Thymus (tissue), 11 donors: ENCODE measurements around the gene EEIG2. TPM values are rescaled to one million over a fixed set of nuclear protein-coding genes. Genes with fewer than 3 reads are reported as not detected.

Source experiments
- DNase-seq, 9 donors: peaks; one replicate each; pipeline ENCODE4 v3.0.0-alpha.2; 2013; ENCODE audit warnings: low spot score in 9 of 9, low read depth in 6 of 9, missing footprints in 1 of 9
- H3K27ac ChIP-seq, 2 donors: one replicate each; pipeline ENCODE4 v1.5.1; 2013; ENCODE audit warnings: control low read depth in 1 of 2, low read depth in 1 of 2, low read length in 1 of 2, mild to moderate bottlenecking in 1 of 2, moderate library complexity in 1 of 2
- H3K27me3 ChIP-seq, 2 donors: one replicate each; pipeline ENCODE4 v1.5.1; 2013; ENCODE audit warnings: low read length in 1 of 2; ENCODE audit not compliant: control insufficient read depth in 2 of 2, insufficient read depth in 1 of 2
- H3K36me3 ChIP-seq, 2 donors: one replicate each; pipeline ENCODE4 v1.5.1; 2013; ENCODE audit warnings: low read length in 1 of 2, mild to moderate bottlenecking in 1 of 2, moderate library complexity in 1 of 2; ENCODE audit not compliant: control insufficient read depth in 2 of 2, insufficient read depth in 2 of 2
- H3K4me1 ChIP-seq, 2 donors: one replicate each; pipeline ENCODE4 v1.5.1; 2013; ENCODE audit warnings: low read length in 2 of 2; ENCODE audit not compliant: control insufficient read depth in 2 of 2, insufficient read depth in 2 of 2
- H3K4me3 ChIP-seq, 2 donors: one replicate each; pipeline ENCODE4 v1.5.1; 2013; ENCODE audit warnings: low read length in 2 of 2, control low read depth in 1 of 2, mild to moderate bottlenecking in 1 of 2
- H3K9me3 ChIP-seq, 2 donors: one replicate each; pipeline ENCODE4 v1.5.1; 2013; ENCODE audit warnings: low read length in 1 of 2, mild to moderate bottlenecking in 1 of 2; ENCODE audit not compliant: control insufficient read depth in 2 of 2, insufficient read depth in 1 of 2
- WGBS: extraction: QIAGEN DNeasy Blood & Tissue Kit; methylation state at CpG from one replicate; pipeline ENCODE4 v1.1.7; 2013; 5-methylcytosine and 5-hydroxymethylcytosine counted together
- polyA plus RNA-seq: library from polyadenylated mRNA; stranded (reverse); fragments of 200-250 nt; gene quantifications from one replicate; pipeline ENCODE4 v1.2.3, GENCODE V29; 2013
- total RNA-seq: library from RNA; stranded (reverse); fragments of 120-200 nt; gene quantifications from one replicate; pipeline ENCODE4 v1.2.4, GENCODE V29; 2013
- donor health status: healthy.

The EEIG2 gene
- total and polyA plus RNA-seq, 2 donors: 11.2 to 12.5 TPM

GRCh38 chr1:108556066-108556465, 3.8 kb upstream of the EEIG2 start:
- peaks cover 5 to 12% of the 10 kb centered on the region in 2 donors for H3K4me1 ChIP-seq
- no peak for DNase-seq
- no peak overlapping the region for H3K27ac ChIP-seq
- no peaks in the 10 kb centered on the region for H3K36me3 ChIP-seq
- H3K27me3 ChIP-seq: no peaks in the 10 kb centered on the region
- no peak overlapping the region for H3K4me3 ChIP-seq
- no peaks in the 10 kb centered on the region for H3K9me3 ChIP-seq

GRCh38 chr1:108556499-108556898, 3.4 kb upstream of the EEIG2 start:
- Histone ChIP-seq H3K27me3 (no peaks in the 10 kb centered on the region), H3K9me3 (no peaks in the 10 kb centered on the region), H3K27ac (no peak overlapping the region), H3K36me3 (no peaks in the 10 kb centered on the region), H3K4me3 (no peak overlapping the region), H3K4me1 (peaks cover 6 to 15% of the 10 kb centered on the region in 2 donors)
- no peak for DNase-seq
- WGBS: 89% methylated on average over 4 of the region's 4 CpGs

GRCh38 chr1:108557296-108557695, 2.6 kb upstream of the EEIG2 start:
- Histone ChIP-seq H3K27ac (peak overlapping the region in 1 of 2 donors; percentile 43), H3K36me3 (no peaks in the 10 kb centered on the region), H3K4me1 (peaks cover 6 to 21% of the 10 kb centered on the region in 2 donors), H3K27me3 (no peaks in the 10 kb centered on the region), H3K9me3 (no peaks in the 10 kb centered on the region), H3K4me3 (no peak overlapping the region)
- peak in 1 of 9 donors; percentile 32 for DNase-seq

- Histone ChIP-seq H3K4me3 (peak overlapping the region; percentile 63 to 85), H3K27me3 (no peaks in the 10 kb centered on the region), H3K9me3 (no peaks in the 10 kb centered on the region), H3K27ac (peak overlapping the region; percentile 2 to 67), H3K36me3 (no peaks in the 10 kb centered on the region), H3K4me1 (peaks cover 6 to 21% of the 10 kb centered on the region in 2 donors)
- WGBS: 1% methylated on average over 59 of the region's 59 CpGs
- DNase-seq: peak in 4 of 9 donors; percentile 19 to 63 (median 40)
Observed at GRCh38 chr1:108560189-108560873, 431 bp downstream of the EEIG2 start.

- no peaks in the 10 kb centered on the region for H3K9me3 ChIP-seq
- H3K27me3 ChIP-seq: no peaks in the 10 kb centered on the region
- no peaks in the 10 kb centered on the region for H3K36me3 ChIP-seq
- peak in 3 of 9 donors; percentile 24 to 52 (median 32) for DNase-seq
- H3K4me1 ChIP-seq: peaks cover 6 to 21% of the 10 kb centered on the region in 2 donors
- peak overlapping the region; percentile 63 to 85 for H3K4me3 ChIP-seq
- 48% methylated on average over 5 of the region's 5 CpGs for WGBS
- H3K27ac ChIP-seq: peak overlapping the region; percentile 2 to 36
Observed at GRCh38 chr1:108560874-108561459, 1.1 kb downstream of the EEIG2 start.

- Histone ChIP-seq H3K27me3 (no peaks in the 10 kb centered on the region), H3K36me3 (no peaks in the 10 kb centered on the region), H3K4me3 (peak overlapping the region in 1 of 2 donors; percentile 14), H3K27ac (no peak overlapping the region), H3K4me1 (peaks cover 6 to 21% of the 10 kb centered on the region in 2 donors), H3K9me3 (no peaks in the 10 kb centered on the region)
- peak in 8 of 9 donors; percentile 59 to 90 (median 76) for DNase-seq
- 38% methylated on average over 11 of the region's 11 CpGs for WGBS
Observed at GRCh38 chr1:108561689-108562326, 1.9 kb downstream of the EEIG2 start.

- Histone ChIP-seq H3K4me3 (no peak overlapping the region), H3K9me3 (no peaks in the 10 kb centered on the region), H3K27ac (no peak overlapping the region), H3K4me1 (peaks cover 6 to 17% of the 10 kb centered on the region in 2 donors), H3K36me3 (no peaks in the 10 kb centered on the region), H3K27me3 (no peaks in the 10 kb centered on the region)
- 89% methylated on average over 1 of the region's 1 CpG for WGBS
- no peak for DNase-seq
Observed at GRCh38 chr1:108563808-108564207, 3.9 kb downstream of the EEIG2 start.

- WGBS: 98% methylated on average over 6 of the region's 6 CpGs
Observed at GRCh38 chr1:108565081-108565480, 5.2 kb downstream of the EEIG2 start.

GRCh38 chr1:108565512-108565911, 5.6 kb downstream of the EEIG2 start:
- 97% methylated on average over 1 of the region's 1 CpG for WGBS
- no peaks in the 10 kb centered on the region for H3K27me3 ChIP-seq

More at GRCh38 chr1:108565081-108565480, 5.2 kb downstream of the EEIG2 start:
- Histone ChIP-seq H3K27me3 (no peaks in the 10 kb centered on the region), H3K4me3 (no peak overlapping the region), H3K27ac (no peak overlapping the region), H3K4me1 (peaks cover 4 to 12% of the 10 kb centered on the region in 2 donors), H3K36me3 (no peaks in the 10 kb centered on the region), H3K9me3 (no peaks in the 10 kb centered on the region)
- DNase-seq: no peak

More at GRCh38 chr1:108565512-108565911, 5.6 kb downstream of the EEIG2 start:
- Histone ChIP-seq H3K4me1 (peaks cover 4 to 12% of the 10 kb centered on the region in 2 donors), H3K36me3 (no peaks in the 10 kb centered on the region), H3K9me3 (no peaks in the 10 kb centered on the region), H3K4me3 (no peak overlapping the region), H3K27ac (no peak overlapping the region)
- DNase-seq: no peak
